HEK293 (cell line): ENCODE results near the gene AP1B1.

Experiments used
- BCL11A ChIP-seq: fragments of 450-650 bp; formaldehyde crosslinking; IDR thresholded peaks from 2 replicates; pipeline ENCODE4 v1.5.1; 2016; ENCODE audit warnings: low read depth, missing biosample characterization, missing genetic modification characterization
- CTCF ChIP-seq: fragments of 450-650 bp; formaldehyde crosslinking; IDR thresholded peaks from 2 replicates; pipeline ENCODE4 v1.5.1; 2016; ENCODE audit warnings: missing biosample characterization, missing genetic modification characterization
- EGR2 ChIP-seq: fragments of 450-650 bp; formaldehyde crosslinking; IDR thresholded peaks from 2 replicates; pipeline ENCODE4 v1.5.1; 2016; ENCODE audit warnings: low read depth, missing biosample characterization, missing genetic modification characterization
- ELK4 ChIP-seq: IDR thresholded peaks from 2 replicates; pipeline ENCODE4 v1.6.1; 2011; ENCODE audit warnings: mild to moderate bottlenecking, low read depth, low read length, borderline replicate concordance
- IKZF3 ChIP-seq: fragments of 450-650 bp; IDR thresholded peaks from 2 replicates; pipeline ENCODE4 v1.5.0; 2018; ENCODE audit warnings: missing biosample characterization, mild to moderate bottlenecking, missing genetic modification characterization, moderate library complexity
- KLF7 ChIP-seq: fragments of 450-650 bp; formaldehyde crosslinking; IDR thresholded peaks from 2 replicates; pipeline ENCODE4 v1.5.1; 2016; ENCODE audit warnings: missing biosample characterization, missing genetic modification characterization, borderline replicate concordance
- KLF8 ChIP-seq: fragments of 450-650 bp; formaldehyde crosslinking; IDR thresholded peaks from 2 replicates; pipeline ENCODE4 v1.5.1; 2016; ENCODE audit warnings: missing biosample characterization, missing genetic modification characterization
- MYNN ChIP-seq: fragments of 450-650 bp; formaldehyde crosslinking; IDR thresholded peaks from 2 replicates; pipeline ENCODE4 v1.5.1; 2016; ENCODE audit warnings: missing biosample characterization, missing genetic modification characterization, borderline replicate concordance
- PATZ1 ChIP-seq: fragments of 450-650 bp; formaldehyde crosslinking; IDR thresholded peaks from 2 replicates; pipeline ENCODE4 v1.5.1; 2016; ENCODE audit warnings: missing biosample characterization, missing genetic modification characterization
- PRDM1 ChIP-seq: fragments of 450-650 bp; formaldehyde crosslinking; IDR thresholded peaks from 2 replicates; pipeline ENCODE4; 2016; ENCODE audit warnings: missing biosample characterization, missing genetic modification characterization
- PRDM6 ChIP-seq: fragments of 450-650 bp; formaldehyde crosslinking; IDR thresholded peaks from 2 replicates; pipeline ENCODE4 v1.5.1; 2017; ENCODE audit warnings: missing biosample characterization, missing genetic modification characterization
- SALL2 ChIP-seq: fragments of 450-650 bp; formaldehyde crosslinking; IDR thresholded peaks from 2 replicates; pipeline ENCODE4 v1.5.0; 2017; ENCODE audit warnings: missing biosample characterization, mild to moderate bottlenecking, missing genetic modification characterization, borderline replicate concordance
- SP2 ChIP-seq: fragments of 450-650 bp; formaldehyde crosslinking; IDR thresholded peaks from 2 replicates; pipeline ENCODE4 v1.5.1; 2016; ENCODE audit warnings: missing biosample characterization, missing genetic modification characterization
- SP7 ChIP-seq: fragments of 450-650 bp; formaldehyde crosslinking; IDR thresholded peaks from 2 replicates; pipeline ENCODE4 v1.5.1; 2016; ENCODE audit warnings: missing biosample characterization, missing genetic modification characterization
- ZBTB10 ChIP-seq: fragments of 450-650 bp; formaldehyde crosslinking; IDR thresholded peaks from 2 replicates; pipeline ENCODE4 v1.5.1; 2016; ENCODE audit warnings: missing biosample characterization, missing genetic modification characterization
- ZBTB21 ChIP-seq: fragments of 450-650 bp; formaldehyde crosslinking; IDR thresholded peaks from 2 replicates; pipeline ENCODE4 v1.5.1; 2017; ENCODE audit warnings: missing biosample characterization, missing genetic modification characterization
- ZNF10 ChIP-seq: fragments of 450-650 bp; formaldehyde crosslinking; IDR thresholded peaks from 2 replicates; pipeline ENCODE4 v1.5.1; 2017; ENCODE audit warnings: missing biosample characterization, missing genetic modification characterization
- ZNF148 ChIP-seq: fragments of 450-650 bp; formaldehyde crosslinking; IDR thresholded peaks from 2 replicates; pipeline ENCODE4 v1.5.0; 2017; ENCODE audit warnings: missing biosample characterization, missing genetic modification characterization, borderline replicate concordance
- ZNF169 ChIP-seq: fragments of 450-650 bp; formaldehyde crosslinking; IDR thresholded peaks from 2 replicates; pipeline ENCODE4 v1.5.1; 2016; ENCODE audit warnings: missing biosample characterization, missing genetic modification characterization
- ZNF175 ChIP-seq: fragments of 450-650 bp; formaldehyde crosslinking; IDR thresholded peaks from 2 replicates; pipeline ENCODE4 v1.5.1; 2016; ENCODE audit warnings: missing biosample characterization, missing genetic modification characterization
- ZNF341 ChIP-seq: fragments of 450-650 bp; formaldehyde crosslinking; IDR thresholded peaks from 2 replicates; pipeline ENCODE4; 2016; ENCODE audit warnings: low read depth, missing biosample characterization, missing genetic modification characterization
- ZNF426 ChIP-seq: fragments of 450-650 bp; formaldehyde crosslinking; IDR thresholded peaks from 2 replicates; pipeline ENCODE4 v1.5.1; 2017; ENCODE audit warnings: missing biosample characterization, missing genetic modification characterization, mild to moderate bottlenecking, inconsistent platforms, moderate library complexity
- ZNF501 ChIP-seq: fragments of 450-650 bp; formaldehyde crosslinking; IDR thresholded peaks from 2 replicates; pipeline ENCODE4 v1.5.1; 2016; ENCODE audit warnings: missing biosample characterization, missing genetic modification characterization
- ZNF521 ChIP-seq: fragments of 450-650 bp; formaldehyde crosslinking; IDR thresholded peaks from 2 replicates; pipeline ENCODE4 v1.5.1; 2017; ENCODE audit warnings: missing biosample characterization, mild to moderate bottlenecking, missing genetic modification characterization
- ZNF530 ChIP-seq: fragments of 450-650 bp; formaldehyde crosslinking; IDR thresholded peaks from 2 replicates; pipeline ENCODE4 v1.5.1; 2016; ENCODE audit warnings: low read depth, missing biosample characterization, missing genetic modification characterization
- ZNF548 ChIP-seq: fragments of 450-650 bp; formaldehyde crosslinking; IDR thresholded peaks from 2 replicates; pipeline ENCODE4 v1.5.1; 2016; ENCODE audit warnings: missing biosample characterization, missing genetic modification characterization
- ZNF585B ChIP-seq: fragments of 450-650 bp; formaldehyde crosslinking; IDR thresholded peaks from 2 replicates; pipeline ENCODE4 v1.5.1; 2016; ENCODE audit warnings: missing biosample characterization, missing genetic modification characterization
- ZNF600 ChIP-seq: fragments of 450-650 bp; formaldehyde crosslinking; IDR thresholded peaks from 2 replicates; pipeline ENCODE4 v1.5.1; 2016; ENCODE audit warnings: missing biosample characterization, missing genetic modification characterization
- ZNF626 ChIP-seq: fragments of 450-650 bp; sonication (Bioruptor Pico); formaldehyde crosslinking; IDR thresholded peaks from 2 replicates; pipeline ENCODE4 v1.5.1; 2018; ENCODE audit warnings: missing biosample characterization, missing genetic modification characterization, inconsistent platforms
- ZNF677 ChIP-seq: fragments of 450-650 bp; IDR thresholded peaks from 2 replicates; pipeline ENCODE4 v1.5.0; 2018; ENCODE audit warnings: missing biosample characterization, mild to moderate bottlenecking, missing genetic modification characterization, moderate library complexity

AP1B1 gene

GRCh38 chr22:29310863-29311339 lies 77.5 kb downstream of the AP1B1 start (continued):
- TF ChIP-seq EGR2 (tag by site-specific recombination) (peak; percentile 63), PRDM1 (tag by site-specific recombination) (no peak), SALL2 (no peak), PATZ1 (tag by site-specific recombination) (peak; percentile 88), BCL11A (tag by site-specific recombination) (no peak), ZNF626 (tag by site-specific recombination) (no peak), ZNF677 (no peak), ZBTB21 (tag by site-specific recombination) (no peak), KLF7 (0 out of 2 replicates have a peak, but pooled peaks have one; percentile 62), ZNF10 (tag by site-specific recombination) (no peak), ZNF548 (tag by site-specific recombination) (no peak), ZNF501 (no peak), ZNF341 (tag by site-specific recombination) (peak; percentile 63), ZNF585B (tag by site-specific recombination) (no peak), ZNF426 (tag by site-specific recombination) (no peak), MYNN (tag by site-specific recombination) (no peak), ZNF600 (tag by site-specific recombination) (no peak), SP7 (tag by site-specific recombination) (peak; percentile 57), SP2 (tag by site-specific recombination) (peak; percentile 70), ZNF169 (no peak), KLF8 (tag by site-specific recombination) (peak; percentile 68; the same call in 1 of the 2 replicates), ZBTB10 (no peak), CTCF (no peak), PRDM6 (tag by site-specific recombination) (no peak), ZNF521 (tag by site-specific recombination) (no peak), ZNF530 (no peak), ELK4 (no peak), ZNF175 (no peak), IKZF3 (tag by site-specific recombination) (peak; percentile 92), ZNF148 (tag by site-specific recombination) (no peak)
